Spleen (tissue), 11 donors: Measurements from ENCODE around the gene NAGA. TPM values are rescaled to one million over a fixed set of nuclear protein-coding genes. Genes with fewer than 3 reads are reported as not detected.
A peak's percentile ranks its signal among the peaks of the same experiment; 100 is the strongest.

Experiments used
- DNase-seq: peaks from one replicate; pipeline ENCODE4 v3.0.0-alpha.2; 2020
- H3K27ac ChIP-seq, 8 donors: fragments of 200-600 bp; sonication (generic) in 7 of 8; 1 replicate in 4 of 8; 2 replicates in 4 of 8; pipeline versions ENCODE4 v1.5.0 to v1.8.0; 2016 to 2021; ENCODE audit warnings: inconsistent platforms in 4 of 8, mild to moderate bottlenecking in 4 of 8, moderate library complexity in 1 of 8
- H3K27me3 ChIP-seq, 7 donors: fragments of 200-600 bp; sonication (generic) in 6 of 7; replicated peaks in 1 of 7; 1 replicate in 4 of 7; 2 replicates in 3 of 7; pipeline versions ENCODE4 v1.5.0 to v1.8.0; 2016 to 2021; ENCODE audit warnings: inconsistent platforms in 3 of 7, mild to moderate bottlenecking in 1 of 7
- H3K36me3 ChIP-seq, 6 donors: fragments of 200-600 bp; sonication (generic) in 5 of 6; 1 replicate in 4 of 6; 2 replicates in 2 of 6; pipeline versions ENCODE4 v1.5.0 to v1.8.0; 2016 to 2021; ENCODE audit warnings: inconsistent platforms in 2 of 6
- H3K4me1 ChIP-seq, 6 donors: fragments of 200-600 bp; sonication (generic) in 5 of 6; 1 replicate in 3 of 6; 2 replicates in 3 of 6; pipeline versions ENCODE4 v1.5.0 to v1.8.0; 2016 to 2021; ENCODE audit warnings: inconsistent platforms in 3 of 6
- H3K4me3 ChIP-seq, 8 donors: fragments of 200-600 bp; sonication (generic) in 7 of 8; 1 replicate in 4 of 8; 2 replicates in 4 of 8; pipeline versions ENCODE4 v1.5.0 to v1.8.0; 2016 to 2021; ENCODE audit warnings: inconsistent platforms in 4 of 8, mild to moderate bottlenecking in 4 of 8, moderate library complexity in 2 of 8
- H3K9me3 ChIP-seq, 8 donors: fragments of 200-600 bp; sonication (generic) in 7 of 8; 1 replicate in 4 of 8; 2 replicates in 4 of 8; pipeline versions ENCODE4 v1.5.0 to v1.8.0; 2016 to 2021; ENCODE audit warnings: inconsistent platforms in 4 of 8
- POLR2A ChIP-seq, 3 donors: fragments of 450-650 bp; IDR thresholded peaks; one replicate each; pipeline ENCODE4 v1.5.1; 2017; ENCODE audit warnings: antibody characterized with exemption in 3 of 3, mild to moderate bottlenecking in 1 of 3
- POLR2AphosphoS5 ChIP-seq, 3 donors: sonication (generic); formaldehyde crosslinking; IDR thresholded peaks; one replicate each; pipeline ENCODE4 v1.5.1; 2017; ENCODE audit warnings: antibody characterized with exemption in 3 of 3
- WGBS, 5 donors: extraction: QIAGEN DNeasy Blood & Tissue Kit in 3 of 5; methylation state at CpG; one replicate each; pipeline versions ENCODE4 v1.1.5 to v1.1.7; 2013 to 2018; 5-methylcytosine and 5-hydroxymethylcytosine counted together
- intact Hi-C: fragments of 100-400 bp; cut with DNase I; formaldehyde crosslinking; loops from one replicate; pipeline ENCODE4 v1.15.0; 2023; ENCODE audit warnings: low total_unique reads
- polyA plus RNA-seq, 3 donors: library from polyadenylated mRNA; stranded (reverse); fragments of 200-250 nt; gene quantifications; one replicate each; pipeline ENCODE4 v1.2.1, GENCODE V29; 2013
- total RNA-seq, 7 donors: library from RNA; depleted of rRNA in 3 of 7; stranded (reverse); fragments of >200 nt in 3 of 7; fragmentation: NEBNext Ultra II Directional in 4 of 7; extraction: Animal tissue kit (Norgen Biotek cat#: 25700) in 4 of 7; gene quantifications; one replicate each; pipeline versions ENCODE4 v1.1.0 to v1.2.1, GENCODE V29; 2016 to 2021
- TF ChIP-seq, protein P1 (sequence below), 11 experiments: fragments of 200-600 bp in 7 of 11; fragments of 450-650 bp in 4 of 11; sonication (generic) in 4 of 11; IDR thresholded peaks in 8 of 11; conservative IDR thresholded peaks in 3 of 11; 1 replicate in 7 of 11; 2 replicates in 4 of 11; pipeline versions ENCODE4 v1.4.0 to v1.8.0; 2016 to 2021; ENCODE audit warnings: antibody characterized with exemption in 11 of 11, inconsistent platforms in 4 of 11, mild to moderate bottlenecking in 1 of 11
- donor health status: healthy with polysubstance abuse.
- donor health status: DM: no; HTN: no; CAD: no; lungs with moderate emphysema.
- donor health status: DM: no; HTN: no; CAD: no.
- donor health status: Bipolar disorder and iron deficiency.
- donor health status: healthy.
- donor health status: DM: no; HTN: no; CAD: no.
- donor health status: DM: yes; HTN: yes; CAD: no.

Gene NAGA
- total and polyA plus RNA-seq, 10 donors: 7.0 to 60.2 (median 27.2) TPM

GRCh38 chr22:42064629-42065028, 6.0 kb downstream of the NAGA start:
- Histone ChIP-seq H3K27me3 (no peaks in the 10 kb centered on the region), H3K36me3 (peaks cover 5 to 90% (median 67%) of the 10 kb centered on the region in 6 donors), H3K9me3 (no peaks in the 10 kb centered on the region), H3K27ac (no peak overlapping the region), H3K4me3 (no peak overlapping the region), H3K4me1 (peaks cover under 1 to 17% (median 6%) of the 10 kb centered on the region in 6 donors)
- TF ChIP-seq, protein P1, sequence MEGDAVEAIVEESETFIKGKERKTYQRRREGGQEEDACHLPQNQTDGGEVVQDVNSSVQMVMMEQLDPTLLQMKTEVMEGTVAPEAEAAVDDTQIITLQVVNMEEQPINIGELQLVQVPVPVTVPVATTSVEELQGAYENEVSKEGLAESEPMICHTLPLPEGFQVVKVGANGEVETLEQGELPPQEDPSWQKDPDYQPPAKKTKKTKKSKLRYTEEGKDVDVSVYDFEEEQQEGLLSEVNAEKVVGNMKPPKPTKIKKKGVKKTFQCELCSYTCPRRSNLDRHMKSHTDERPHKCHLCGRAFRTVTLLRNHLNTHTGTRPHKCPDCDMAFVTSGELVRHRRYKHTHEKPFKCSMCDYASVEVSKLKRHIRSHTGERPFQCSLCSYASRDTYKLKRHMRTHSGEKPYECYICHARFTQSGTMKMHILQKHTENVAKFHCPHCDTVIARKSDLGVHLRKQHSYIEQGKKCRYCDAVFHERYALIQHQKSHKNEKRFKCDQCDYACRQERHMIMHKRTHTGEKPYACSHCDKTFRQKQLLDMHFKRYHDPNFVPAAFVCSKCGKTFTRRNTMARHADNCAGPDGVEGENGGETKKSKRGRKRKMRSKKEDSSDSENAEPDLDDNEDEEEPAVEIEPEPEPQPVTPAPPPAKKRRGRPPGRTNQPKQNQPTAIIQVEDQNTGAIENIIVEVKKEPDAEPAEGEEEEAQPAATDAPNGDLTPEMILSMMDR (IDR thresholded peaks at IDR 0.05 in 8 of 11, conservative IDR thresholded peaks at IDR 0.05 in 3 of 11): no peak
- no peak for TF ChIP-seq POLR2A (IDR thresholded peaks at IDR 0.05)
- no peak for TF ChIP-seq POLR2AphosphoS5 (IDR thresholded peaks at IDR 0.05)
- no peak for DNase-seq
- intact Hi-C loops: no loop called here
- WGBS, 5 donors: 89 to 100% (median 91%) methylated on average over 1 of the region's 1 CpG

GRCh38 chr22:42062506-42063170, 8.0 kb downstream of the NAGA start:
- Histone ChIP-seq H3K36me3 (peaks cover 5 to 98% (median 70%) of the 10 kb centered on the region in 6 donors), H3K27ac (no peak overlapping the region), H3K4me1 (no peaks in the 10 kb centered on the region), H3K27me3 (no peaks in the 10 kb centered on the region), H3K9me3 (peaks cover 0 to 9% (median 0%) of the 10 kb centered on the region in 8 donors), H3K4me3 (no peak overlapping the region)
- peak; percentile 36 for DNase-seq
- TF ChIP-seq, protein P1 (IDR thresholded peaks at IDR 0.05 in 8 of 11, conservative IDR thresholded peaks at IDR 0.05 in 3 of 11): no peak
- TF ChIP-seq POLR2A (IDR thresholded peaks at IDR 0.05) (no peak), POLR2AphosphoS5 (IDR thresholded peaks at IDR 0.05) (no peak)
- intact Hi-C loops: no loop called here
- 93 to 96% (median 96%) methylated on average over 10 of the region's 10 CpGs for WGBS, 5 donors

DNA sequence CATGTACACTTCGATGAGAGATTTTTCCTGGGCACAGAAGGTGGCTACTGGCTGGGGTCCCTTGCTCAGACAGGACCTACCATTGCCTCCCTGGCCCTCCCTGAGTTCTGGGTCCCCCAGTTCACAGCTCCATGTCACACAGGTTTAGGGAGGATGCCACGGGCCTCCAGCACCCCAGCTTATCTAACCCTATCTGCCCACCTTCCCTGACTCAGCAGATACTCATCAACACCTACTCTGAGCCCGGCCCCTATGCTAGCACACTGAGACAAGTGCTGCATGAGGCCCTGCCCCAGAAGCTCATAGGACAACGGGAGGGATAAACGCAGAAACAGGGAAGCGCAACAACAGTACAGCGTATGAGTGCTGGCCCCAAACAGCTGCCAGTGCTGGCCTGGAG, 9.6 kb downstream of the NAGA start:
- Histone ChIP-seq H3K4me1 (no peaks in the 10 kb centered on the region), H3K36me3 (peaks cover 5 to 82% (median 55%) of the 10 kb centered on the region in 6 donors), H3K4me3 (no peak overlapping the region), H3K9me3 (peaks cover 0 to 24% (median 15%) of the 10 kb centered on the region in 8 donors), H3K27ac (no peak overlapping the region), H3K27me3 (no peaks in the 10 kb centered on the region)
- WGBS, 5 donors: 91 to 97% (median 93%) methylated on average over 7 of the region's 7 CpGs
- intact Hi-C loops: no loop called here
- peak; percentile 38 for DNase-seq
- TF ChIP-seq POLR2AphosphoS5 (IDR thresholded peaks at IDR 0.05) (no peak), POLR2A (IDR thresholded peaks at IDR 0.05) (no peak)
- TF ChIP-seq, protein P1 (IDR thresholded peaks at IDR 0.05 in 8 of 11, conservative IDR thresholded peaks at IDR 0.05 in 3 of 11): no peak

DNA sequence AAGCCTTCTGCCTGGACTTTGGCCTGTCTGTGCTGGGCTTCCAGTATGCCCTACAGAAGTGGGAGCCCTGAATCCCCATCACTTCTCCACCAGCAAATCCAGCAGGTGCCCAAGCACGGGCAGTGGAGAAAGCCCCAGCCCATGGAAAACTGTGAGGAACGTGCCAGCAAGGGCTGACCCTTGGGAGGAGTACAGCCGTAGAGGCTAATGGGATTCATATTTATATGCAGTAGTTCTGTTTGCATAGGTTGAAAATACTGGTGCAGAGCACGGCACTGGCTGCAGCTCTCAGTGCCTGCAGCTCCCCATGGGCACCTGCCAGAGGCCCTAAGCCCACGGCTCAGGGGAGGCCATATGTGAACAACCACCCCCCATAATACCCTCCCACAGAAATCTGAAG, 10.1 kb downstream of the NAGA start:
- 94 to 98% (median 94%) methylated on average over 5 of the region's 5 CpGs for WGBS, 5 donors
- Histone ChIP-seq H3K4me1 (no peaks in the 10 kb centered on the region), H3K27ac (no peak overlapping the region), H3K9me3 (peaks cover 0 to 24% (median 16%) of the 10 kb centered on the region in 8 donors), H3K36me3 (peaks cover 5 to 77% (median 50%) of the 10 kb centered on the region in 6 donors), H3K4me3 (no peak overlapping the region), H3K27me3 (no peaks in the 10 kb centered on the region)
- intact Hi-C loops: no loop called here
- no peak for TF ChIP-seq POLR2A (IDR thresholded peaks at IDR 0.05)
- TF ChIP-seq, protein P1 (IDR thresholded peaks at IDR 0.05 in 8 of 11, conservative IDR thresholded peaks at IDR 0.05 in 3 of 11): no peak
- TF ChIP-seq POLR2AphosphoS5 (IDR thresholded peaks at IDR 0.05): no peak
- DNase-seq: peak; percentile 47
